GM11168 (cell line): ENCODE measurements around the gene MACC1.

ENCODE experiments used
- in situ Hi-C: fragments of 300-500 bp; cut with MboI; formaldehyde crosslinking; loops from one replicate; pipeline ENCODE4 v1.12.0; 2022; ENCODE audit warnings: low sequenced_read_pairs; ENCODE audit not compliant: unreplicated experiment

The MACC1 gene

GRCh38 chr7:20095862-20096261, 121.3 kb downstream of the MACC1 start:
- in situ Hi-C loops, result no loop called here

GRCh38 chr7:20095436-20095835, 121.7 kb downstream of the MACC1 start:
- in situ Hi-C loops, result no loop called here

- in situ Hi-C loops, result no loop called here
Observed at GRCh38 chr7:20089431-20089830, 127.8 kb downstream of the MACC1 start.

- in situ Hi-C loops, result no loop called here
Observed at GRCh38 chr7:20085086-20085485, 132.1 kb downstream of the MACC1 start.
